HL-60 (cell line): Measurements from ENCODE around the gene EEIG2.

Experiments used
- CTCF ChIP-seq: IDR thresholded peaks from one replicate; pipeline ENCODE4 v1.5.1; 2011; ENCODE audit warnings: low read length, control low read depth, inconsistent platforms; ENCODE audit not compliant: insufficient read depth
- REST ChIP-seq: IDR thresholded peaks from 2 replicates; pipeline ENCODE4 v1.6.1; 2012; ENCODE audit warnings: low read depth; ENCODE audit not compliant: insufficient replicate concordance

GRCh38 chr1:108583757-108584427 lies 24.0 kb downstream of the EEIG2 start:
- TF ChIP-seq CTCF (no peak), REST (no peak)
